GM18873 (cell line): ENCODE data around the gene PPP2CA.
A peak's percentile ranks its signal among the peaks of the same experiment; 100 is the strongest.
"Not testable (repeated sequence)": the region's sequence is repeated elsewhere in the genome, so short reads cannot be mapped to it uniquely, and the experiment has no call there.

Experiments used
- ATAC-seq: cut with Tn5 transposase; IDR thresholded peaks from one replicate; pipeline ENCODE4 v1.9.1; 2021; ENCODE audit warnings: mild to moderate bottlenecking, moderate library complexity, moderate number of reproducible peaks; ENCODE audit not compliant: unreplicated experiment, low FRiP score

PPP2CA gene

DNA sequence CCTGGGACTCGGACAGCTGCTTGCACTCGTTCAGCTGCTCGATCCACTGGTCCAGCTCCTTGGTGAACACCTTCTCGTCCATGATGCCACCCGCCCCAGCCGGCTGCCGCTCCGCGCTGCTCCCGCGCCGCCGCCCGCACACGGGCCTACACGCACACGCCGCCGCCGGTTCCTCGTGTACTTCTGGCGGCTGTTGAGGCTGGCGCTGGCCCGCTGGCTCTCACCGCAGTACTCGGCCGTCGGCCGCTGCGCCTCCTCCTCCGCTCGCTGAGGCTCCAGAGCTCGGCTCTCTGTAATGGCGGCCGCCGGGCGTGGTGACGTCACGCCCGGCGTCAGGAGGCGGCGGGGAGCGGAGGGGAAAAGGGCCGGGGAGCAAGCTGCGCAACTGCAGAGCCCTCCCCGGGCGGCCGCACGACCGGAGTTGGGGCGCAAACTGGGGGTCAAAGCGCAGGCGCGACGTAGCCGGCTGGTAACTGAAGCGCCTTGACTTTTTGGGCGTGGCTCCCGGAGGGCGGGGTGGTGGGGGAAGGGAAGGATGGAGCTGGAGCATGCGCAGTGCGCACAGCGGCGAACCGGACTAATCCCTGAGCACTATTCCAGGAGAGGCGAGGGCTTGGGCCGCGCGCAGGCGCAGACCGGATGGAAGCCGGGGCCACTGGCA is at the start of gene PPP2CA:
Gene PPP2CA (minus strand): TSS at position 294 of the 661 bp plus-strand sequence. CDS start 212 bp downstream, at position 82.
- ATAC-seq = peak; percentile 60

DNA sequence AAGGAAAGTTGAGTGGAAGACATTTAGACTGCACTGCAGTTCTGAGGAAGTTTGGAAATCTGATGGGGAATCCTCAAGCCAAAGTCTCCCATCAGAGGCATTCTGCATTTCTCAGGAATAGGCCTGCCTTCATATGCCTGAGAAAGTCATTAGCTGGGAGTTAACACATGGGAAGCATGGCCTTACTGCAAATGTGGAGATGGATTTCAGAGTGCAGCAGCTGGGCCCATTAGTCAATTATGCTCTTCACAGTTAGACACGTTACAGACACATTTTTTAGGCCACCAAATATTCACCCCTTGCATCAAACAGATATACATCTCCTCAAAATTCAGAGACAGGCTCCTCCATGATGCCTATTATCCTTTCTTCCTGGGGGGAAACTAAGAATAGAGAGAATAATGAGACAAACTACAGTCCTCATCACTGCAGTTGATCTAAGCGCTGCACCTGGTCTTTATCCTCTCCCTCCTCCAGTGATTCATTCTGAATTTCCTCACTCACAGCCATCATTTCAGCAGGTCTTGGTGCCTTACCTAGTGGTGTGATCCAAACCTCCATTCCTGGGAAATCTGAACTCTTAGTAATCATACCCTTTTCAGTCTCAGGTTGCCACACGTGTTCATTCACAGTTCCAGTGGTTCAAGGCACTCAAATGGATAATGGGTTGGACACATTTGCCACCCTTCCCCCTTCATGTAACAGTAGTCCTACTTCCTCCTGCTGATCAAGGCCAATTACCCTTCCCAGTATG is 47.9 kb upstream of the PPP2CA start:
- no peak for ATAC-seq

DNA sequence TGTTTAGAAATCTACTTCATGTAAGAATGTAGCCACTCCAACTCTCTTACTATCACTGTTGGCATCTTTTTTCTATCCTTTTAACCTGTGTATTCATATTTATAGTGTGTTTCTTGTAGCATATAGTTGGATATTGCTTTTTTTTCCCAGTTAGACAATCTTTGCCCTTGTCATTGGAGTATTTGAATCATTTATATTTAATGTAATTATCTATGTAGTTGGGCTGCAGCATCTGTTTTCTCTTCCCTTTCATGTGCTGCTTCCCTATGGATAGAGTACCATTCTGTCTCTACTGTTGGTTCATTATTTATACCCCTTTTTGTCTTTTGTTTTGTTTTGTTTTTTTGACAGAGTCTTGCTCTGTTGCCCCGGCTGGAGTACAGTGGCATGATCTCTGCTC is 45.2 kb upstream of the PPP2CA start:
- no peak for ATAC-seq

DNA sequence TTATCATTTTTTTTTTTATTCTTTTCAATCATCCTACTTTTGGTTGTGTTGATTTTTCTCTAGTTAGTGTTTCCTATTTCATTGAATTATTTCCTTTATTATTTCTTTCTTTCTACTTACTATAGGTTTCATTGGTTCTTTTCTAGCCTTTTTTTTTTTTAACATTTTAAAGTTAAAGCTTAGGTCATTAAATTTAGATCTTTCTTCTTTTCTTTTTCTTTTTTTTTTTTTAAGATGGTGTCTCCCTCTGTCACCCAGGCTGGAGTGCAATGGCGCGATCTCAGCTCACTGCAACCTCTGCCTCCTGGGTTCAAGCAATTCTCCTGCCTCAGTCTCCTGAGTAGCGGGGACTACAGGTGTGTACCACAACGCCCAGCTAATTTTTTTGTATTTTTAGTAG is 43.0 kb upstream of the PPP2CA start:
- no peak for ATAC-seq

DNA sequence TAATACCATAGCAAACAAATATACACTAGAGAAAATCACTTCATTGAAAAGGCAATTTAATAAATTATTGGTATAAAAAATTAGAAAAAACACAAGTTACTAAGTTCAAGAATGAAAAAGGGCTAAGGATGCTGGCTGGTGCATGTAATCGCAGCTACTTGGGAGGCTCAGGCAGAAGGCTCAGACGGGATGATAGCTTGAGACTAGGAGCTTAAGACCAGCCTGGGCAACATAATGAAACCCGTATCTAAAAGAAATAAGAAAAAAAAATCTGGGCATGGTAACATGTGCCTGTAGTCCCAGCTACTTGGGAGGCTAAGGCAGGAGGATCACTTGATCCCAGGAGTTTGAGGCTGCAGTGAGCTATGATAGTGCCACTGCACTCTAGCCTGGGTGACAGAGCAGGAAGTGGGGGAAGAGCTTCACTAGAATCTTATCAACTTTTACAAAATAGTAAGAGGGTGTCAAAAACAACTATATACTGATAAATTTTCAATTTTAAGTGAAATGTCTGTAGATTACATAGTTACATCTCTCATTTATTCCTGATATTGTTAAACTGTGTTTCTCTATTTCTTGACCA is 42.2 kb upstream of the PPP2CA start:
- ATAC-seq = no peak

DNA sequence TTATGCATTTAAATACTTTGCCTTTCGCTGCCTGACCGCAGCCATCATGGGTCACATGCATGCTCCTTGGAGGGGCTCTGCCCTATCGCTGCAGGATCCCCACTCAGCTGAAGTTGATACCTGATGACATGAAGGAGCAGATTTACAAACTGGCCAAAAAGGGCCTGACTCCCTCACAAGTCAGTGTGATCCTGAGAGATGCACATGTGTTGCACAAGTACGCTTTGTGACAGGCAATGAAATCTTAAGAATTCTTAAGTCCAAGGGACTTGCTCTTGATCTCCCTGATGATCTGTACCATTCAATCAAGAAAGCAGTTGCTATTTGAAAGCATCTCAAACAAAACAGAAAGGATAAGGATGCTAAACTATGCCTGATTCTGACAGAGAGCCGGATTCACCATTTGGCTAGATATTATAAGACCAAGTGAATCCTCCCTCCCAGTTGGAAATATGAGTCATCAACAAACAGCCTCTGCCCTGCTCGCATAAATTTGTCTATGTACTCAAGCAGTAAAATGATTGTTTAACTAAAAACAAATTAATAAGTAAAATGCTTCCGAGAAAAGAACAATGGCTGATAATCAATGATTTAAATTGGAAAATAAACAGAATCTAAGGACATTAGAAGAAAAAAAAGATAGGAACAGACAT is 41.6 kb upstream of the PPP2CA start:
- ATAC-seq = no peak

DNA sequence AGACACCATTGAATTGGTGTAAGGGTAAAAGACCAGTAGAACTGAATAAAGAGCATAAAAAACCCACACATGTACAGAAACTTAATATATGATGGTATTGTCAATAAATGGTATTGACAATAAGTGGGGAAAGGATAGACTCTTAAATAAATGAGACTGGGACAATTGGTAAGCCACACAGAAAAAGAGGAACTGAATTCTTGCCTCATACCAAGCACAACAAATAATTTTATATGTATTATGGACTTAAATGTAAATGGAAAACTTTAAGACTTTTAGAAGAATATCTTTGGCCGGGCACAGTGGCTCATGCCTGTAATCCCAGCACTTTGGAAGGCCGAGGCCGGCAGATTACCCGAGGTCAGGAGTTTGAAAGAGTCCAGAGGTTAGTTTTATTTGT is 37.9 kb upstream of the PPP2CA start:
- ATAC-seq = no peak

DNA sequence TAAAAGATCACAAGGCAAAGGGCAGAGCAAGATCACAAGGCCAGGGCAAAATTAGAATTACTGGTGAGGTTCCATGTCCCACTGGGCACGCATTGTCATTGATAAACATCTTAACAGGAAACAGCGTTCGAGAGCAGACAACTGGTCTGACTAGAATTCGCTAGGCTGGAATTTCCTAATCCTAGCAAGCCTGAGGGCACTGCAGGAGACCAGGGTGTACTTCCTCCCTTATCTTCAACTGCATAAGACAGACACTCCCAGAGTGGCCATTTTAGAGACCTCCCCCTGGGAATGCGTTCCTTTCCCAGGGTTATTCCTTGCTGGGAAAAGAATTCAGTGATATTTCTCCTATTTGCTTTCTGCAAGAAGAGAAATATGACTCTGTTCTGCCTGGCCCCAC is 36.8 kb upstream of the PPP2CA start:
- not testable (repeated sequence) for ATAC-seq

DNA sequence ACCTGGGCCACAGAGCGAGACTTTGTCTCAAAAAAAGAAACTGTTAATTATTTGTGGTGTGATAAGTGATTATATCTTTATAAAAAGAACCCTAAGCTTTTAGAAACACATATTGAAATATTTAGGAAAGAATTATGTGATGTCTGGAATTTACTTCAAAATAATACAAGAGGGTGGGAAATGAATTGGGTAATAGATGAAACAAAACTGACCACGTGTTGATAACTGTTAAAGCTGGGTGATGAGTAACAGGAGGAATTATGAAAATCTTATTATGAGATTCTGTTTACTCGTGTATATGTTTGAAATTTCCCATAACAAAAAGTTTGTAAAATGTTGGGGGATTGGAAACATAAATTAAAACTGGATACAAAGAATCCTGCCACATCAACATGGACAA is 33.0 kb upstream of the PPP2CA start:
- no peak for ATAC-seq

DNA sequence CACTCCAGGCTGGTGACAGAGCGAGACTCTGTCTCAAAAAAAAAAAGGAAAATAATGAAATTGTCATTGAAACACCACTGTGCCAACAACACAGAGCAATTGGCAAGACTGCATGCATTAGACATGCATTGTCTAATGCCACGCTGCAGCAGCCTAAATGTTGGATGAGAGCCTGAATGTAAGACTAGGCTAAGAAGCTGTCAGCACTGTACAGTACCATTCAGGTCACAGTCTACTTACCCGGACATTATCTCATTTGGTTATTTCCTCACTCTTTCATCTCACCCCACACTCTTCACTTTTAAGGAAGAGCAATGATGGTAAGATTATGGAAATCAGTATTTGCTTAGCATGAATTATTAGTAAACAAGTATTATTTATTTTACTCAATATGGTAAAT is 31.3 kb upstream of the PPP2CA start:
- no peak for ATAC-seq

DNA sequence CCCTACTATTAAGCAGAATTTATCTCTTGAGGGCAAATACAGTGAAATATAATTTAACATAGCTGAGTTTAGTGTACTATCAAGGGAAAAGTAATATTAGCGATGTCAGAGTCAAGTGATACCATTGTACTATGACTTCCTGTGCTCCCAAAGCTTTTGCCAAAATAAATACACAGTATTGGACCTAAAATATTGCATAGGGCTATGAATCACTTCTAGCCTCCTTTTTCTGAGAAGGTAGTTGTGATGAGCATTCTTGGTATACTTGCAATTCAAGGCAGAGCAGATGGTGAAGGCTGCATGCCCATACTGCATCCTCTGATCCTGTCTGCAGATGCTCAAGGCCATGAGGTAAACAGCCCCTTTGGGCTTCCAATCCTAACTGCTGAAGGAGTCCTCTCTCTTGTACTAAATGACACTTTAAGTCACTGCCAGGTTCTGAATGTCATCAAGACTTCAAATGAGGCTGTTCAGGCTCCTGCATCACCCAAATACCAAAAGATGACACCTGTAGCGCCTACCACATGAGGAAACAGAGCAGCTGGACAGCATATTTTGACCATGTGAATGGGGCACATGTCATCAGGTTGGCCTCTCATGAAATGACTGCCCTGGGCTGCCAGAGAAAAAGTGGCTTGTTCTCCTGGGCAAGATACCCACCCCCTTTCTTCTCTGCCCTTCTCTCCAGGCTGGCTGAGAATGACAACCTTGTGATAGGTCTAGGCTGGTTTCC is 29.7 kb upstream of the PPP2CA start:
- no peak for ATAC-seq

DNA sequence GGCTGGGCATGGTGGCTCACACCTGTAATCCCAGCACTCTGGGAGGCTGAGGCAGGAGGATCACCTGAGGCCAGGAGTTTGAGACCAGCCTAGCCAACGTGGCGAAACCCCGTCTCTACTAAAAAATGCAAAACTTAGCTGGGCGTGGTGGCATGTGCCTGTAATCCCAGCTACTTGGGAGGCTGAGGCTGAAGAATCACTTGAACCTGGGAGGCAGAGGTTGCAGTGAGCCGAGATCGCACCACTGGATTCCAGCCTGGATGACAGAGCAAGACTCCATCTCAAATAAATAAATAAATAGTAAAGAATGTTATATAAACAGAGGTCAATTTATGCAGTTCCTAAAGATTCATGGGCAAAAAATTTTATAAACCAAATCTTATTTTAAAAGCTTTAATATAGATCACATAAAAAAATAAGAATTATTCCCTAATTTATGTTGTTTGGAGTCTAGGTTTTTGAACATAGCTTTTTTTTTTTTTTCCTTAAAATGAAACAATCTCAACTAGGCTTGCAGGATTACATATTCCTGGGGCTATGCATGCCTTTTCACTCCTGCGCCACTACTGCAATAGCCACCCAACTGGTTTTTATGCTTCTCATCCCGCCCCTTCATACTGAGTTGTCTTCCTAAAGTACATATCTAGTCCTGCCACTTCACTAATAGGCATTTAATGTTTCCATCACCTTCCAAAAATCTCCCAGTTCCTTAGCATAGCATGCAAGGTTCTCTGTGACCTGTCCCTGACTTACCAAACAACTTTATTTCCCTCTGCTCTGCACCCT is 27.7 kb upstream of the PPP2CA start:
- ATAC-seq = not testable (repeated sequence)

DNA sequence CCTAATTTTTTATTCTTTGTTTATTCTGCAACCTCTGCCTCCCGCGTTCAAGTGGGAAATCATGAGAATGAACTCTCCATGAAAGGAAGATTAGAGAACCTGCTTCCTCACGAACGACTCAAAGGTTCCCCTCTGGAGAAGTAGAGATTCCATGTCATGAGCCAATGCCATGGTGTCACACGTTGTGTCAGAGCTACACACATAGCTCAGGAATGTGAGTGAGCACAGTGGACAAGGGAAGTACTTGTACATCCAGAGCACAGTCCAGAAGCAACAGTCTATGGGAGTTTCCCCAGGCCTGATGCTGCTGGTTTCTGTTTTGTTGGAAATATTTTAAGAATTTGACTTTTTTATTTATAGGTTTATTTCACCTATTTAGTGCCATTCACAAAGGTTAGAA is 26.8 kb upstream of the PPP2CA start:
- ATAC-seq = no peak

DNA sequence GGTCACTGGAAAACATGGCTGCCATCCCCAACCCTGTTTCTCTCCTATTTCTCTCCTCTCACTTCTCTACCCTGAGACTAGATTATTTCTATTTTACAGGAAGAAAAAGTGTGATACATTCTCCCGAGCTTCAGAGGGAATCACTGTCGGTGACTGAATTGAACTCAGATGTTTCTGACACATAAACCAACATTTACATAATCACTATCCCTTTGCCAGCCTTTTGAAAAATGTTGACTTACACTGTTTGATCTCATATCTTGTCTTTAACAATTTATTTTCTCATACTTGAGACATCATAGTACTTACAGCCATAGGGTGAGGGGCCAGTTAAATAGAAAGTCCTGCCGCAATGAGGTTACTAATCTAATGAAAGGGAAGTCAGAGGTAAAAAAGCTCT is 25.1 kb upstream of the PPP2CA start:
- no peak for ATAC-seq

DNA sequence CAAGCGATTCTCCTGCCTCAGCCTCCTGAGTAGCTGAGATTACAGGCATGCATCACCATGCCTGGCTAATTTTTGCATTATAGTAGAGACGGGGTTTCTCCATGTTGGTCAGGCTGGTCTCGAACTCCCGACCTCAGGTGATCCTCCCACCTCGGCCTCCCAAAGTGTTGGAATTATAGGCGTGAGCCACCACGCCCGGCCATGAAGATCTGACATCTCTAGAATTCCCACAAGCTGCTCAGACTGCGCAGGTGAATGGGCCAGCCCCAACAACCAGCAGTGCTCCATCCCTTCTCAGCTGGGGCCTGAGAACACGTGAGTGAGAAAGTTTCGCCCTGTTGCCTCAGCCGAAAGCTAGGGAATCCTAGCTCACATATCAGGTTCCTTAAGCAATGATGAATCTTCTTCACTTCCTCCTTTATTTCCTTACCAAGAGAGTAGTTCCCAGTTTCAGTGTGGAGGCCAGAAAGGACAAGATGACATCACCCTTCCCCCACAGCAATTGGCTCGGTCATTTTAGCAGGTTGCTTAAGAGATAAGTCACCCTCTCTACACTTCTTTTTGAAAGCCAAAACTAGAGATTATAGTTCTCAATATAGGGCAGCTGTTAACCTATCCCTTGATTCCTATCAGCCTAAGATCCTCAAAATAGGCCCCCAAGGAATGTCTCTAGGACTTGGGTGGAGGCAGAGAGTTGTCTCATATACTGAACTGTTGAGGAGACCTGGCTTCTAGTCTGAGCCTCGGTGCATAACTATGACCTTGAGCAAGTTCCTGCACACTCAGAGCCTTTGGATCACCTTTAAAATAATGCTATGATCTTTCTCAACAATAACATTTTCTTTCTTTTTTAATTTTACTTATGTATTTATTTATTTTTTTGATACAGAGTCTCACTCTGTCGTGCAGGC is 23.9 kb upstream of the PPP2CA start:
- ATAC-seq = no peak

DNA sequence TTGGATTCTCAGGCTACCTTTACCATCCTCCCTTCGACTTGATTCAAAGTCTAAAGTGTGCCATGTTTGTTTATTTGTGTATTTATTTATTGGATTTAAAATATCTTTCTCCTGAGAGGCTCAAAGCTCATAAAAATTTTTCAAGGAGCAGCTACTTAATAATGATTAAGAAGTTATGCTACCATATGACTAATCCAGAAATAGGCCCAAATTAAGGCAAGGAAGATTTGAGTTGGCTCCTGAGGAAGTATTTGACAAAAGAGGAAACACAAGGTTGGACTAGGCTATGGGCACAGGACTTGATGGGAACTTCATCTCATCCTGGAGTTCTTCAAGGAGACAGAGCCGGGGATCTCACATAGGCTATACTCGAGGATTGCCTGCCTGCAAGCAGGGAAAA is 22.4 kb upstream of the PPP2CA start:
- ATAC-seq = no peak

DNA sequence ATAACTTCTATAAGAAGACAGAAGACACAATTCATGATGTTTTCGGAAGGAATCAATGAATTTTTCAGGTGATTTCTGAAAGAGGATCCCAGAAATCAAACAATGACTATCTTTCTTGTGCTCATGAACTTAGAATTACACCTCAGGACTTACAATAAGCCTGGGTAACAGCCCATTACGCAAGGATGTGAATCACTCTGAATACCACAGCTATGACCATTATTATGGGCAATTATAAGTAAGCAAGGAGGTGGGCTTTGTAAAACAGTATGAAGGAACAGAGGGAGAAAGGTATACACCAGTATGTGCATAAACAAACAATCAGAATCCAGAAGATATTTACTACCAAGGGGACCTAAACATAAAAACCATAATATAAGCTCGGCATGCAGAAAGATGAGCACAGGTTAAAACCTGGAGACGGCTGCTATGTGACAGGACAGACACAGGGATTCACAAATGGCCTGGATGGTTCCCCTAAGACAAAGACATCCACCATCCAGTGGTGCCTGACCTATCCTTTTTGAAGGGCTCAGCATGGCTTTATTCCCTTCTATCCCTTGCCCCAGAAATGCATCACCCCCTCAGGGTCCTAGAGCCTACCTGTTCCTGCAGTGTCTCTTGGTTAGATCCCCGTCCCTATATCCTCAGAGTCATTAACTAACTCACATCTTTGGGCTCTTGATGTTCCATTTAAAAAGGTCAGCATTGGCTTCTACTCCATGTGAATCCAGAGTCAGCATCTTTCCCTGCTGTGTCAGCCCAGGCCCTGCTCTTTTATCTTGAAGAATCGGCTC is 21.8 kb upstream of the PPP2CA start:
- ATAC-seq = no peak

DNA sequence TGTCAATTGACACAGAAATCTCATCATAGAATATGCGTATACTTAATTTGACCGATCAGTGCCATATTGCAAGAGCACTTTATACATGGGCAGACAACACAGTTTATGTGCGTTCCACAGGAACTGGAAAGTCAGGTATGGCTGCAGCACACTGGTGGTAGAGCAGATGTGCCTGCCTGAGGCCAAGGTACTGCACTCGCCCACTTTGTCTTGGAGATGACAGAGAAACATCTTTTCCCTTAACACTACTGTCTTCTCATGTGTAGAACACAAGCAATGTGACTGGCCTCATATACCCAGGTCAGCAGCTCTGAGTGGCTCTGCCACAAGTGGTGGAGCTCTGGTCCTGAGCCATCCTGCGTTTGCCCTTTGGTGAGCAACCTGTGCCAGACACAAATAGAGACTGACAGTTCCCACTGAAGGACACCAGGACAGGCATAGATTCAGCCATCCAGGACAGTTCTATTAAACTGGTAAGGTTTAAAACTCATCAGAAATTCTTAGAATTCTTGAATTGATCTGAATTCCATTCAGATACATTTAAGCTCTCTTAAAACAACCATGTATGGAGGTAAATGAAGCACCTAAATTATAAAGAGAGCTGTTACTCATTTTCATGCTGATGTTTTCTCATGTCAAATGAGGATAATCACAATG is 21.0 kb upstream of the PPP2CA start:
- no peak for ATAC-seq
